Transverse colon (tissue), 4 donors: ENCODE measurements around the gene PNPLA2. TPM values are rescaled to one million over a fixed set of nuclear protein-coding genes. Genes with fewer than 3 reads are reported as not detected.

Source experiments
- DNase-seq: peaks from one replicate; pipeline ENCODE4 v3.0.0-alpha.2; 2019
- H3K27ac ChIP-seq, 4 donors: fragments of 200-600 bp; sonication (generic); 2 replicates each; pipeline ENCODE4 v1.5.1; 2016 to 2018; ENCODE audit warnings: inconsistent platforms in 4 of 4
- H3K27me3 ChIP-seq: fragments of 200-600 bp; sonication (generic); 2 replicates; pipeline ENCODE4 v1.5.1; 2017; ENCODE audit warnings: inconsistent platforms
- H3K36me3 ChIP-seq, 4 donors: fragments of 200-600 bp; sonication (generic); 2 replicates each; pipeline ENCODE4 v1.5.1; 2017 to 2019; ENCODE audit warnings: inconsistent platforms in 4 of 4
- H3K4me1 ChIP-seq, 4 donors: fragments of 200-600 bp; sonication (generic); 2 replicates each; pipeline ENCODE4 v1.5.1; 2017 to 2020; ENCODE audit warnings: inconsistent platforms in 4 of 4
- H3K4me3 ChIP-seq, 4 donors: fragments of 200-600 bp; sonication (generic); 1 replicate in 1 of 4; 2 replicates in 3 of 4; pipeline versions ENCODE4 v1.5.1 to v1.6.1; 2017 to 2019; ENCODE audit warnings: inconsistent platforms in 4 of 4
- H3K9me3 ChIP-seq, 2 donors: fragments of 200-600 bp; sonication (generic); 2 replicates each; pipeline ENCODE4 v1.5.1; 2017 to 2019; ENCODE audit warnings: inconsistent platforms in 2 of 2
- EP300 ChIP-seq: sonication (generic); formaldehyde crosslinking; IDR thresholded peaks from one replicate; pipeline ENCODE4 v1.6.1; 2017; ENCODE audit warnings: antibody characterized with exemption, low read depth
- POLR2A ChIP-seq: fragments of 450-650 bp; IDR thresholded peaks from one replicate; pipeline ENCODE4 v1.6.1; 2016; ENCODE audit warnings: antibody characterized with exemption, mild to moderate bottlenecking, moderate library complexity
- POLR2AphosphoS5 ChIP-seq, 3 donors: sonication (generic); formaldehyde crosslinking; IDR thresholded peaks; one replicate each; pipeline ENCODE4 v1.6.1; 2016; ENCODE audit warnings: antibody characterized with exemption in 3 of 3
- WGBS, 2 donors: methylation state at CpG; one replicate each; pipeline ENCODE4 v1.1.5; 2018; ENCODE audit warnings: low coverage in 1 of 2; 5-methylcytosine and 5-hydroxymethylcytosine counted together
- in situ Hi-C, 4 donors: fragments of 200-750 bp; cut with MboI; loops; one replicate each; pipeline versions ENCODE4 v1.15.0 to v1.15.1; 2017; ENCODE audit warnings: low sequenced_read_pairs in 3 of 4, low pct_ligation_motif_present in 1 of 4, low pct_unique_long_range_greater_than_20kb in 1 of 4
- intact Hi-C: fragments of 100-400 bp; cut with DNase I; formaldehyde crosslinking; loops from one replicate; pipeline ENCODE4 v1.15.1; 2023; ENCODE audit warnings: low total_unique reads
- total RNA-seq, 4 donors: library from RNA; depleted of rRNA; stranded (reverse); fragments of >200 nt; gene quantifications; one replicate each; pipeline ENCODE4 v1.1.0, GENCODE V29; 2016
- TF ChIP-seq, protein P1 (sequence below), 5 experiments: fragments of 200-600 bp in 3 of 5; fragments of 450-650 bp in 2 of 5; sonication (generic) in 3 of 5; IDR thresholded peaks; 1 replicate in 2 of 5; 2 replicates in 3 of 5; pipeline ENCODE4 v1.5.1; 2016 to 2017; ENCODE audit warnings: antibody characterized with exemption in 5 of 5, inconsistent platforms in 3 of 5, mild to moderate bottlenecking in 2 of 5, moderate library complexity in 1 of 5

PNPLA2 gene
- total RNA-seq, 4 donors from 2014 or later: 61.7 to 821 (median 134) TPM

DNA sequence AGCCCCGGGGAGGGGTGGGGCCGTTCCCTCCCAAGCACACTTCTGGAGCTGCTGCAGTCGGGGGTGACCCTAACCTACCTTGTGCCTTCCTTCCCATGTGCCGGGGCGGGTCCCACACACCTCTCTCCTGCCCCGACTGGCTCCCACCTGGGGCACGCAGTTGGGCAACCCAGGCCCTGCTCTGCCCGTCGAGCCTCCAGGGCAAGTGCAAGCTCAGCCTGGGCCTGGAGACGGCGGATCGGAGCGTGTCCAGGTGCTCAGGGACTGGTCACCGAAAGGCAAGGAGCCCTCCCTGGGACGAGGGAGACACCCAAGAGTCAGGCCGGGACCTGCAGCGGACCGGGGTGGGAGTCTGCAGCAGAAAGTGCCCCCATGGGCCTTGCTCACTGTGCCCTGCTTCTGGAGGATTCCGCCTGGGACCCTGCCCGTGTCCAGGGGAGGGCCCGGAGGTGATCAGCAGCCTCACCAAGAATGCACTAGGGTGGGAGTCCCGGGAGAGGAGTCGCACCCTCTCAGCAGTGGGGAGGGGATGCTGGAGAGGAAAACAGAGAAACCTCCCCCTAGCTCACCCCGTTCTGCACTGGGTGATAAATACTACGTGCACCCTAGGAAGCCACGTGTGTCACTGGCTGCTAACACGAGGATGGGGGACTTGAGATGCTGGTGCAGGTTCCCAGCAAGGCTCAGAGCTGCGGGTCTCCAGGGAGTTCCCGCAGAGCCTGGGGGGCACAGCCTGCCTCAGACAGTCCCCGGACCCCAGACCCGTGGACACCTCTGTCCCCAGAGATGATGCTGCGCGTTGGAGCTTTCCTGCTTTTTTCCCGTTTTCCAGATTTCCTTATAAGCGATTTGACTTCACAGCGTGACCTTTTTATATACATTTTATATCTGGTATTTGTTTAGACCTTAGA, 36.2 kb upstream of the PNPLA2 start:
- H3K27ac ChIP-seq: peak overlapping the region in 2 of 4 donors; percentile 12 to 20

DNA sequence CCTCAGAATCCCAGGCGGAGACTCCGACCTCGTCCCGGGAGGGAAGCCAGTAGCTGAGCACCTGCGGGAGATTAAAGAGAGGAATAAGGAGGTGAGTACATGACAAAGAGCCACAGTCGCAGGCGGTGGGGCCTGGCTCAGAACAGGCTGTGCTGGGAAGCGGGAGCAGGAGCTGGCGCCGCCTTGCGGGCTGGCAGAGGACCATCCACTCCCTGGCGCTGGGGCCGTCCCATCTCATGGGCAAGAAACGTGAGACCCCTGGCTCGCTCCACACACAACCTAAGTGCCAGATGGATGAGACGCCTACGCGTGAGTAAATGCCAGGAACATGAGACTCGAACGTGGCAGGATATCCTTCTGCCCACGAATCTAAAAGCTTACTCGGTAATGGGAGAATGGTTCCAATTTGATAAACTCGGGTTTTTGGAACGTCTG, 35.1 kb upstream of the PNPLA2 start:
- H3K9me3 ChIP-seq: no peaks in the 10 kb centered on the region
- H3K4me3 ChIP-seq: no peak overlapping the region
- DNase-seq: peak; percentile 82
- H3K27ac ChIP-seq: peak overlapping the region; percentile 12 to 49 (median 17)
- TF ChIP-seq EP300 (no peak), POLR2A (no peak), POLR2AphosphoS5 (IDR thresholded peaks at IDR 0.05) (peak in 2 of 3 donors; percentile 26 to 37)
- TF ChIP-seq, protein P1, sequence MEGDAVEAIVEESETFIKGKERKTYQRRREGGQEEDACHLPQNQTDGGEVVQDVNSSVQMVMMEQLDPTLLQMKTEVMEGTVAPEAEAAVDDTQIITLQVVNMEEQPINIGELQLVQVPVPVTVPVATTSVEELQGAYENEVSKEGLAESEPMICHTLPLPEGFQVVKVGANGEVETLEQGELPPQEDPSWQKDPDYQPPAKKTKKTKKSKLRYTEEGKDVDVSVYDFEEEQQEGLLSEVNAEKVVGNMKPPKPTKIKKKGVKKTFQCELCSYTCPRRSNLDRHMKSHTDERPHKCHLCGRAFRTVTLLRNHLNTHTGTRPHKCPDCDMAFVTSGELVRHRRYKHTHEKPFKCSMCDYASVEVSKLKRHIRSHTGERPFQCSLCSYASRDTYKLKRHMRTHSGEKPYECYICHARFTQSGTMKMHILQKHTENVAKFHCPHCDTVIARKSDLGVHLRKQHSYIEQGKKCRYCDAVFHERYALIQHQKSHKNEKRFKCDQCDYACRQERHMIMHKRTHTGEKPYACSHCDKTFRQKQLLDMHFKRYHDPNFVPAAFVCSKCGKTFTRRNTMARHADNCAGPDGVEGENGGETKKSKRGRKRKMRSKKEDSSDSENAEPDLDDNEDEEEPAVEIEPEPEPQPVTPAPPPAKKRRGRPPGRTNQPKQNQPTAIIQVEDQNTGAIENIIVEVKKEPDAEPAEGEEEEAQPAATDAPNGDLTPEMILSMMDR (IDR thresholded peaks at IDR 0.05): peak; percentile 61 to 80 (median 68)
- no peaks in the 10 kb centered on the region for H3K36me3 ChIP-seq
- in situ Hi-C loops (no loop called here), intact Hi-C loops (no loop called here)
- 36% methylated on average over 22 of the region's 24 CpGs; no CpG with 5 or more reads in 1 of the 2 donors for WGBS, 2 donors
- peaks cover 7% of the 10 kb centered on the region for H3K27me3 ChIP-seq
- H3K4me1 ChIP-seq: peaks cover 3 to 12% (median 11%) of the 10 kb centered on the region in 4 donors

More for the DNA sequence above, 36.2 kb upstream of the PNPLA2 start:
- no peaks in the 10 kb centered on the region for H3K27me3 ChIP-seq
- TF ChIP-seq POLR2AphosphoS5 (IDR thresholded peaks at IDR 0.05) (no peak), POLR2A (no peak)
- TF ChIP-seq, protein P1 (IDR thresholded peaks at IDR 0.05): no peak
- no peaks in the 10 kb centered on the region for H3K9me3 ChIP-seq
- in situ Hi-C loops: no loop called here
- H3K4me1 ChIP-seq: peaks cover 9 to 19% (median 17%) of the 10 kb centered on the region in 4 donors
- H3K36me3 ChIP-seq: no peaks in the 10 kb centered on the region
- no peak for DNase-seq
- intact Hi-C loops: no loop called here
- H3K4me3 ChIP-seq: no peak overlapping the region
- 4 to 76% methylated on average over 3 to 36 of the region's 36 CpGs for WGBS, 2 donors

DNA sequence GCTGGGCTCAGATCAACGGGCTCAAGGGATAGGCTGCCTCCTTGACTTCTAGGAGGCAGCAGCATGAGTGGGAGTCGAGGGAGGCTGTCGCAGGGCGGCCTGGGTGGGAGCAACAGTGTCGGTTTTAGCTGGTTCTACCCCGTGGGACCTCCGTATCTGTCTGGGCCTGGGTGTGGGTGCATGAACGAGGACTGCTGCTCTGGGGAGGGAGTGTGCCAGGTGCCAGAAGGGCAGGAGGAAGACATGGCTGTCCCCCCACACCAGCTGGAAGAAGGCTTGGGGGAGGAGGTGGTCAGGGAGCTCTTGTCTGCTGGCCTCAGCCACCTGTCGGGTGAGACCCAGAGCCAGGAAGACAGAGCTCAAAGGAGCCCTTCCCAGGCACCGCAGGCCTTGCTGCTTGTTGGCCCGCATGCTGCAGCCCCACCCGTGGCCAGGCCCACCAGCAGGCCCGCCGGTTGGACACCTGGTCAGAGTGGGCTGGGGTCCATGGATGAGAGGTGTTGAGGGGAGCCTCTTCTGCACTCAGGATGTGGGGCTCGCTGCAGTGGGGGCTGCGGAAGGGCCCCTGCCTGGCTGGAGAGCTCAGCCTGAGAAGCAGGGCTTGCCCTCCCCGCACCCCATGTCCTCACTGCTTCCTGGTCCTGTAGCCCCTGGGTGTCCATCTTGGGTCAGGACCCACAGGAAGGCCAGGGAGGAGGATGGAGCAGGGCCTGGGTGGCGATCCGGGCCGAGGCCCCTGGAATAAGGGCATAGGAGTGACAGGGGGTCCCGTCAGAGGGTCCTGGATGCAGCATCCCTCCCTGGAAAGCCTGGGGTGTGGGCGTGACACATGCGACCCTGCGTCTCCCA, 32.3 kb upstream of the PNPLA2 start:
- Histone ChIP-seq H3K27ac (no peak overlapping the region), H3K4me3 (no peak overlapping the region), H3K27me3 (peaks cover 25% of the 10 kb centered on the region), H3K36me3 (no peaks in the 10 kb centered on the region), H3K4me1 (peaks cover 0 to 19% (median 11%) of the 10 kb centered on the region in 4 donors), H3K9me3 (no peaks in the 10 kb centered on the region)
- DNase-seq: no peak
- 81% methylated on average over 22 of the region's 24 CpGs; no CpG with 5 or more reads in 1 of the 2 donors for WGBS, 2 donors
- TF ChIP-seq, protein P1 (IDR thresholded peaks at IDR 0.05): no peak
- TF ChIP-seq EP300: no peak
- TF ChIP-seq POLR2A: no peak
- TF ChIP-seq POLR2AphosphoS5 (IDR thresholded peaks at IDR 0.05): no peak
- intact Hi-C loops (no loop called here), in situ Hi-C loops (no loop called here)
